T-helper 9 cell (primary cell): Measurements from ENCODE around the gene KDM2A.

ENCODE experiments used
- DNase-seq: peaks from one replicate; pipeline ENCODE4 v3.0.0-alpha.2; 2020

Gene KDM2A

DNA sequence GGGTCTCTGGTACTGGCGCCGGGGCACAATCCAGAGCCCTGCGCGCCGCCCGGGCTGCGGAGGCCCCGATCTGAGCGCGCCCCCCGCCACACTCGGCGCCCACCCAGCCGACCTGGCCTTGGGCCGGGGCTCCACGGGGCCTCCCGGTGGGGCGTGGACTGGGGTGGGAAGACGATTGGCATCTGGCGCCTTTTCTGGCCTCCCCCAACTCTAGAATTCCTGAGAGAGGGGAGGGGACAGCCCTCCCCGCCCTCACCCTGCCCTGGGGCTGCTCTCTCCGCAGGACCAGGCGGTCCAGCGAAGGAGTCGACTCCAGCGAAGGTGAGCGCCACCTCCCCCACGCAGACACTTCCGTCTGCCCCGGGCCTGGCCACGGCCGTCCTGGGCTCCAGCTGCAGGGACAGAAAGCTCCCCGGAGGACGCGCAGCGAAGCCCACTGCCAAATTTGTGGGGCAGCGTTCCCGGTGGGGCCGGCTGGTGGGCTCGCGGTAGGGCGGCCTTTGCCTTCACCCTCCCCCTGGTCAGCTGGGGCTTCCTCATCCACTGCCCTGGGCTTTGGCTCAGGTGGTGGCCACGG, 184.9 kb downstream of the KDM2A start:
- no peak for DNase-seq

DNA sequence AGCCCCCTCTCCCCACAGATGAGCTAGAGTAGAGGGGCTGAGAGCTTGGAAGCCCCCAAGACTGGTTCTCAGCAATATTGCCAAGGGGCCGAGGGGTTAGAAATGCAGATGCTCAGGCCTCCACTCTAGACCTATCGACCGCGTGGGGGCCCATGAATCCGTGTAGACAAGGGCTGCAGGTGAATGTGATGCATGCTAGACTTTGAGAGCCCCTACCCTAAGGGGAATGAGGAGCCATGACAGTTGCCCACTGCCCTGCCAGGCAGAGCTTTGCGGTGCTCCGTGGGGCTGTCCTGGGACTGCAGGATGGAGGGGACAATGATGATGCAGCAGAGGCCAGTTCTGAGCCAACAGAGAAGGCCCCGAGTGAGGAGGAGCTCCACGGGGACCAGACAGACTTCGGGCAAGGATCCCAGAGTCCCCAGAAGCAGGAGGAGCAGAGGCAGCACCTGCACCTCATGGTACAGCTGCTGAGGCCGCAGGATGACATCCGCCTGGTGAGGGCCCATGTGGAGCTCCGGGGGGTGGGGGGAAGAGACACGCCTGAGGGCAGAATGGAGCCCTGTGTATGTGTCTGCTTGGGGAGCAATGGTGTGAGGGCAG, 185.5 kb downstream of the KDM2A start:
- DNase-seq: no peak

DNA sequence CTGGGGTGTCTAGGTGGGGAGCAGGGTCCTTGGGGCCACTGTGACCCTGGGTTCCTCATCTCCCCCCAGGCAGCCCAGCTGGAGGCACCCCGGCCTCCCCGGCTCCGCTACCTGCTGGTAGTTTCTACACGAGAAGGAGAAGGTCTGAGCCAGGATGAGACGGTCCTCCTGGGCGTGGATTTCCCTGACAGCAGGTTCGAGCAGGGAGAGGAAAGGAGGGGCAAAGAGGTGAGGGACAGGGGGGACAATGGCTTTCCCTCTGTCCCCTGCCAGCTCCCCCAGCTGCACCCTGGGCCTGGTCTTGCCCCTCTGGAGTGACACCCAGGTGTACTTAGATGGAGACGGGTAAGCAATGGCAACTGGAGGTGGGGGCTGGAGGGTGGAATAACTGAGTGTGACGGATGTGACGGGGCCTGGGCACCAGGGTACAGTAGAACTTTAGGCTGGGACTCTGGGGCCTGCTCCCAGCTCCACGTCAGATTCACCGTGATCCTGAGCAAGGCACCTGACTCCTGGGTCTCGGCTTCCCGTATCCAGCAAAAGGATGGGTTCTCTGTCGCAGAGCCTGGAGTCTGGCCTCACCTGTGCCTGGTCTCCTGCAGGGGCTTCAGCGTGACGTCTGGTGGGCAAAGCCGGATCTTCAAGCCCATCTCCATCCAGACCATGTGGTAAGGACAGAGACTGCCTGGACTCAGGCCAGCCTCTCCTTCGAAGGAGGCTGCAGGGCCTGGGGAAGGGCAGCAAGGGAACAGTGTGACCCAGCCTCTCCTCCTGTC, 187.9 kb downstream of the KDM2A start:
- no peak for DNase-seq

DNA sequence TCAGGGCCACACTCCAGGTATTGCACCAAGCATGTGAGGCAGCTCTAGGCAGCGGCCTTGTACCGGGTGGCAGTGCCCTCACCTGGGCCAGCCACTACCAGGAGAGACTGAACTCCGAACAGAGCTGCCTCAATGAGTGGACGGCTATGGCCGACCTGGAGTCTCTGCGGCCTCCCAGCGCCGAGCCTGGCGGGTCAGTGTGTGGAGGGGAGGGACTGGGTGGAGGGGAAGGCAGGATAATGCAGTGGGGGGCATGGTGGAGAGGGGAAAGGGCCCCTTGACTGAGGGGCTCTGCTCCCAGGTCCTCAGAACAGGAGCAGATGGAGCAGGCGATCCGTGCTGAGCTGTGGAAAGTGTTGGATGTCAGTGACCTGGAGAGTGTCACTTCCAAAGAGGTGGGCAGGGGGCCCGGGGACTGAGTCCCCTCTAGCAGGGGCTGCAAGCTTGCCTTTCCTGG, 188.5 kb downstream of the KDM2A start:
- DNase-seq: no peak
